ENCODE data around the gene DSE. TPM values are rescaled to one million over a fixed set of nuclear protein-coding genes. Genes with fewer than 3 reads are reported as not detected.
"Not testable (repeated sequence)": the region's sequence is repeated elsewhere in the genome, so short reads cannot be mapped to it uniquely, and the experiment has no call there.

Gene DSE
- total RNA-seq (2014; rRNA removed; shearing (Covaris generic)): 0.40 and 1.0 TPM in 2 replicates
- 0.23 and 0.48 TPM in 2 replicates for polyA plus RNA-seq (2015; cell fraction: cytosol; rRNA removed)
- 4.4 and 7.2 TPM in 2 replicates for polyA plus RNA-seq (2015; cell fraction: nucleus; rRNA removed)

DNA sequence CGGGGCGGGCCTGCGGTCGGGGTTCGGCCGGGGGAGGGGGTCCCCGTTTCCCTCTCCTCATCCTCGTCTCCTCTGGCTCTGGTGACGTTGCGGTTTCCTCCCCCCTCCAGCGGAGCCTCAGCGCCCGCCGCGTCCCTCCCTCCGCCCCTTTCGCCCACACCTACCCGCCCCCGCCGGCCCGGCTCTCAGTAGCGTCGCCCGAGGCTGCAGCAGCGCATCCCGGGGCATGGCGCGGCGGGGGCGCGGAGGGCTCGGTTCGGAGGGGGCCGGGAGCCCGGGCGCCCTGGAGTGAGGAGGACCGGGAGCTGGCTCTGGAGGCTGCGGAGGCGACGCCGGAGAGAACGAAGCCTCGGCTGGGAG is at the start of gene DSE:
Gene DSE (plus strand): TSS at position 188 of the 360 bp plus-strand sequence. CDS start 28,304 bp downstream, outside the sequence.
- no peak for DNase-seq (ENCODE audit: low read depth, low spot score)
- in situ Hi-C loops (cut with HindIII; ENCODE audit: low pct_unique_long_range_greater_than_20kb, low sequenced_read_pairs): no loop called here

DNA sequence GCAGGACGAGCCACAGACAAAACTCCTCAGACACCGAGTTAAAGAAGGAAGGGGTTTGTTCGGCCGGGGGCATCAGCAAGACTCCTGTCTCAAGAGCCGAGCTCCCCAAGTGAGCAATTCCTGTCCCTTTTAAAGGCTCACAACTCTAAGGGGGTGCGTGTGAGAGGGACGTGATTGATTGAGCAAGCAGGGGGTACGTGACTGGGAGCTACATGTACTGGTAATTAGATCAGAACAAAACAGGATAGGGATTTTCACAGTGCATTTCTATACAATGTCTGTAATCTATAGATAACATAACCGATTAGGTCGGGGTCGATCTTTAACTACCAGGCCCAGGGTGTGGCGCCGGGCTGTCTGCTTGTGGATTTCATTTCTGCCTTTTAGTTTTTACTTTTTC is 48.8 kb upstream of the DSE start:
- DNase-seq (ENCODE audit: low read depth, low spot score); in situ Hi-C loops (cut with HindIII; ENCODE audit: low pct_unique_long_range_greater_than_20kb, low sequenced_read_pairs): not testable (repeated sequence)

DNA sequence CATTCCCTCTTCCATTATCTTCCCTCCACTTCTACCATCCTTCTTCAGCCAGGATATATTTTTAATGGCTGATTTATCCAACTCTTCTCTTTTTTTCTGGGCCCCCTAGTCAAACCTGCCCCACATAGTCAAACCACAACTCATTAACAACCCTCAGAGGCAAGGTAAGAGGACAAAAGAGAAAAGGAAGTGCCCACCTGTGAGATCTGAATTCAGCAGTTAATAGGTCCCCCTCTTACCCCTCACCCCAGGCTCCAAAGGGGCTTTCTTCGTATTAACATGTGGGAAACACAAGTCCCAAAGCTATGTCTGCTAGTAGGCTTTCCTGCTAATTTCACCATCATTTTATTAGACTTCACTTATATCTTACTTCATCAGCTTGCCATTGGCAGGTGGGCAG is 46.9 kb upstream of the DSE start:
- in situ Hi-C loops (cut with HindIII; ENCODE audit: low pct_unique_long_range_greater_than_20kb, low sequenced_read_pairs): no loop called here

DNA sequence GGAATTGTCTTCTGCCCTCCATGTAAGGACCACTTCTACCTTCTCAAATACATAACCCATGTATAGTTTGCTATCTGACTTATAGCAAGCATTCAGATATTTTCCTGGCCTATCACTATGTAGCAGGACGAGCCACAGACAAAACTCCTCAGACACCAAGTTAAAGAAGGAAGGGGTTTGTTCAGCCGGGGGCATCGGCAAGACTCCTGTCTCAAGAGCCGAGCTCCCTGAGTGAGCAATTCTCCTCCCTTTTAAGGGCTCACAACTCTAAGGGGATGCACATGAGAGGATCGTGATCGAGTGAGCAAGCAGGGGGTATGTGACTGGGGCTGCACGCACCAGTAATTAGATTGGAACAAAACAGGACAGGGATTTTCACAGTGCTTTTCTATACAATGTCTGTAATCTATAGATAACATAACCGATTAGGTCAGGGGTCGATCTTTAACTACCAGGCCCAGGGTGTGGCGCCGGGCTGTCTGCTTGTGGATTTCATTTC is 45.1 kb upstream of the DSE start:
- in situ Hi-C loops (cut with HindIII; ENCODE audit: low pct_unique_long_range_greater_than_20kb, low sequenced_read_pairs); DNase-seq (ENCODE audit: low read depth, low spot score): not testable (repeated sequence)

More for the DNA sequence above, 46.9 kb upstream of the DSE start:
- no peak for DNase-seq (ENCODE audit: low read depth, low spot score)

DNA sequence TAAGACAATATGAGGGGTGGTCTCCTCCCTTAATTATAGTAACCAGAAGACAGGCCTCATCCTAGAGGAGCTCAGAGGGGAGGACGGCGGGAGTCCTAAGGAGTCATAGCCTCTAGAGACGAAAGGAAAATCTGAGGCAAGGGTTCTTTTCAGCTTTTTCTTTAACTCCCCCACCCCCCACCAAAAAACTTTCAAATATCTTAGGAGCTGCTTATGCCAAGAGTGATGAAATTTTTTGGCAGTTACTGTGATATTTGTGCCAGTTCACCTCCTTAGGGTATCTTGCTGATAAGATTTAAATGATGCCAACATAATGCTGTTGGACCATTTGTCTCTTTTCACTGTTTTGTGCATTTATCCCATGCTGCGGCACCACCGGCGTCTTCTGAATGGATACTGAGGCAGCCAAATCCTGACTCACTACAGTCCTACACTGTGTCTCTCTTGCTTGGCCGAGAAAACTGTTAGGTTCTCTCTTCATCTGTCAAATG is 44.5 kb upstream of the DSE start:
- in situ Hi-C loops (cut with HindIII; ENCODE audit: low pct_unique_long_range_greater_than_20kb, low sequenced_read_pairs): no loop called here
- DNase-seq (ENCODE audit: low read depth, low spot score): no peak

DNA sequence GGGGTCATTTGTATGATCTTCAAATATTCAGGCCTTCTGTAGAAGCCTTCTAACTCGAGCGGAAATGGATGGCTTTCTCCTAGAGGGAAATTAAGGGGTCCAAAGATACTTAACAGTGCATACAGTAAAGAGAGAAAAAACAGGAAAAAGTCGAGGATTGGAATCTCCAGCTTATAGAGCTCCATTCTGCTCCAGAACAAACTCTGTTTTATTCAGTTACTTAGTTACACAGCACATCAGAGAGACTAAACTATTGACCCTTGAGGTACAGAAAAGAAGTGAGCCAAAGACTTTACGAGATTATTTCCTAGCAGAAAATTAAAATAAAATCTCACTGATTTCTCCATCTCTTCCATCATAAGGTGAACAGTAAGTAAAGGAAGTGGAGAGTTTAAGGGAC is 43.8 kb upstream of the DSE start:
- in situ Hi-C loops (cut with HindIII; ENCODE audit: low pct_unique_long_range_greater_than_20kb, low sequenced_read_pairs): no loop called here

DNA sequence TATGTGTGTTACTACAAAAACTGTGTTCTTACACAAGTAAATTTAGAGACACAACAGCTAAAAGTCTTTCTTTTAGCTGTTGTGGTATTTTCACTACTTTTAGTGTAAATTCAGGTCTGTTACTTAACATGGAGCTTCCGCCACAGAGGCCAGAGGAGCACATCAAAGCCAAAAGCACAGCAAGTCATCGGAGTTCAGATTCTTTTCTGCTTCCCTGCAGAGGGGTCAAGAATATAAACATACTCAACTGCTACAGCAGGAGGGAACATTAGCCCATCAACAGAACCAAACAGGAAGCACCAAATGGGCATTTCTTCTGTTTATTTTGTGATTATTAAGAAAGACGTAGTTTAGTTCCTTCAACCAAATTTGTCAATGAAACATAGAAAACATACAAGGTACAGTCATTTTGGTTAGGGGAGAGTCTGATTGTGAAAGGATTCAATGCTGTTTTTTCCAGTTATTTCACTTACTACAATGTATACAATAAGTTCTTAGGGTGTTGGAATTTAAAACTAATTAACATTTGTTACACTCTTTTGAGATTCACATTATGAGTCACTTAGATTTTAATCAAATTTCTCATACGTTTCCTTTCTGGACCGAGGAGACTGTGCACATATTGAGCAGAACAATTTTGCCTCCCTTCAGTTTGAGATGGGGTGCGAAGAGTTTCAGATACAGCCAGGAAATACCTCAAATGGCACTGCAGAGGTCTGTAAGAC is 42.8 kb upstream of the DSE start:
- in situ Hi-C loops (cut with HindIII; ENCODE audit: low pct_unique_long_range_greater_than_20kb, low sequenced_read_pairs): no loop called here
- no peak for DNase-seq (ENCODE audit: low read depth, low spot score)

More for the DNA sequence above, 43.8 kb upstream of the DSE start:
- DNase-seq (ENCODE audit: low read depth, low spot score): no peak

DNA sequence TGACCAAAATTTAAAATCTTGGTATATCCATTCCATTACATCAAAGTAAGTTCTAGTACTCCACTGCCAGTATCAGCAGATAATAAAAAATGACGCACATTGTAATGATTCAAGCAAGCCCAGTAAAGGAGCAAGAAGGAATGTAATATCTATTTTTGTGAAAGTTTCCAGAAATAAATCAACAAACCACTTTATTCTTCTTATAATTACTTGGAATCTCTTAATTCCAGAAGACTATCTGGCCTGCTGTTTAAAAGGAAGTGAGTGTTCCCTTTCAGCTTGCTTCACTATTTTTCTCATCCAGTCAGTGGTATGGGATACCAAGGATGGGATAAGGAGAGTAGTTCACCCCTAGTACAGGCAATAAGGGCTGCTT is 42.2 kb upstream of the DSE start:
- no peak for DNase-seq (ENCODE audit: low read depth, low spot score)
- in situ Hi-C loops (cut with HindIII; ENCODE audit: low pct_unique_long_range_greater_than_20kb, low sequenced_read_pairs): no loop called here

DNA sequence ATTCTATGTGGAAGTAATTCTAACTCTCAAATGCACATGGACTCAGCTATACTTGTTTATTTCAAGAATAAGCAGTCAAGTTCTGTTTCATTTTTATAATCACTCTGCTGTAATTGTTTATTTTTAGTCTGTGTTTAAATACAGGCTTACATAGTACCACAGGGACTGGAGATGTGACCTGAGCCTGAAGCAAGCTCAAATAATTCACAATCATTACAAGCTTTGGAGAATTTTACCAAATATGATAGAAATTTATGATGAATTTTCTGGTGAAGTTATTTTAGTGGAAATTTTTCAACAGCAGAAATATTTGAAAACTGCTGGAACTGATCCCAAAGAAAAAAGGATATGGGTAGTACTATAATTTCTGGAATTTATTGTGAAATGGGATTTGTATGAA is 41.6 kb upstream of the DSE start:
- DNase-seq (ENCODE audit: low read depth, low spot score): no peak
- in situ Hi-C loops (cut with HindIII; ENCODE audit: low pct_unique_long_range_greater_than_20kb, low sequenced_read_pairs): no loop called here

DNA sequence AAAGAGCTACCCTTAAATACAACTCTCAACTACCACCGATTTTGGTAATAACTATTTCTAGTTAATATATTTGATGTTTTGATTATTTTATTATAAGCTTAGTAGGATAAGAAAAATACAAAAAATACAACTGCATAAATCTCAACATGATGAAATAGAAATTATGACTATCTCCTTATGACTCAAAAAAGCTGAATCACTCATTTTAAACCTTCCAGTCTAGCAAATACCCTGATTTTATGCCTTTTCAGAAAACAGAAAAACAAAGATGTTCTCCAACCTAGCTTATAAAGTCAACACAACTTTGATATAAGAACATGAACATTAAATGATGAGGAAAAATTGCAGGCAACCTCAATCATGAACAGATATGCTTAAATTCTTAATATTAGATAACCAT is 40.2 kb upstream of the DSE start:
- in situ Hi-C loops (cut with HindIII; ENCODE audit: low pct_unique_long_range_greater_than_20kb, low sequenced_read_pairs): no loop called here
- DNase-seq (ENCODE audit: low read depth, low spot score): no peak

DNA sequence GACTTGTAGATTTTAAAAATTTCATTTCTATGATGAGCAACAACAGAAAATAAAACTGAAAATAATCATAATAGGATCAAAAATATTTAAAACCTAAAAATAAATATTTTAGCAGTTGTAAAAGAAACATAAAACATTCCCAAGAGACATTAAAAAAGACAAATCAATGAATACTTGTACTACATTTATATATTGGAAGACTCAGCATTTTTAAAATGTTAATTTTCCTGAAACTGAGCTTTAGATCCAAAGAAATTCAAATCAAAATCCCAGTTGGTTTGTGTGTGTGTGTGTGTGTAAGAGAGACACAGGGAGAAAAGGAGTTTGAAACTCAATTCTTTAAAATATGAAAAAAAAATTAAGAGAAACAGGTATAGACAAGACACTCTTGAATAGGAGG is 38.7 kb upstream of the DSE start:
- in situ Hi-C loops (cut with HindIII; ENCODE audit: low pct_unique_long_range_greater_than_20kb, low sequenced_read_pairs): no loop called here
- DNase-seq (ENCODE audit: low read depth, low spot score): no peak

DNA sequence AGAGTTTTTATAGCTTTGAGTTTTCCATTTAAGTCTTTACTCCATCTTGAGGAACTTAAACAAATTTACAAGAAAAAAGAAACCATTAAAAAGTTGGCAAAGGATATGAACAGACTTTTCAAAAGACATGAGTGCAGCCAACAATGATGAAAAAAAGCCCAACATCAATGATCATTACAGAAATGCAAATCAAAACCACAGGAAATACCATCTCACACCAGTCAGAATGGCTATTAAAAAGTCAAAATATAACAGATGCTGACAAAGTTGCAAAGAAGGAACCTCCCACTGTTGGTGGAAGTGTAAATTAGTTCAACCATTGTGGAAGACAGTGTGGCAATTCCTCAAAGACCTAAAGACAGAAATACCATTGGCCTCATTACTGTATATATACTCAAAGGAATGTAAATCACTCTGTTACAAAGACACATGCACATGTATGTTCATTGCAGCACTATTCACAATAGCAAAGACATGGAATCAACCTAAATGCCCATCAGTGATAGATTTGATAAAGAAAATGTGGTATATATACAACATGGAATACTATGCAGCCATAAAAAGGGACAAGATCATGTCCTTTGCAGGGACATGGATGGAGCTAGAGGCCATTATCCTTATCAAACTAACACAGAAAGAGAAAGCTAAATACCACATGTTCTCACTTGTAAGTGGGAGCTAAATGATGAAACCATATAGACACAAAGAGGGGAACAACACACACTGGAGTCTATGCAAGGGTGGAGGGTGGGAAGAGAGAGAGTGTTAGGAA is 35.9 kb upstream of the DSE start:
- DNase-seq (ENCODE audit: low read depth, low spot score); in situ Hi-C loops (cut with HindIII; ENCODE audit: low pct_unique_long_range_greater_than_20kb, low sequenced_read_pairs): not testable (repeated sequence)

DNA sequence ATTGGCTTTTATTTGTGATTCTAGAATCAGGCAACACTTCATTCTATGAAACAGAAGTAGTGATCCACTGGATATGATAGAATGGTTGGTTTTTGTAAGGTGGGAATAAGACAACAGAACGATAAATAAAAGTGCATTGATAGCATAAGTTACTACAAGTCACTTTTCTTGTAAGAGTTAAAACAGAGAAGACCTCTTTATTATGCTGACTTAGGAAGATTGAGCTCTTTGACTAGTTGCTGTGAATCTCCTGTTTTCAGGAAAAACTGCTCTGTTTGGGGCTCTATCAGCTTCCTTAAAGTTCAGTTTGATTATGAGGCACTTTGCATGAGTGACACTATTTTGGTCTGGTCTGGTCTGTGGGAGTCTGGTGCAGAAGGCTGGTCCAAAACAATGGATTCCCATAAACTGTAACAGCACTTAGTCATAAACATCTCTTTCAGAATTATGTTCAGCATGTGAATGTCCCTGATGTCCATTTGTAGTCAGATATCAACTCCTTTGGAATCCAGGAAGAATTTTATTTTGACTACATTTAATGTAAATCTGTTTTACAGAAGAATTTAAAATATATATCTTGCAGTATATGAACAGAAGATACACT is 35.0 kb upstream of the DSE start:
- in situ Hi-C loops (cut with HindIII; ENCODE audit: low pct_unique_long_range_greater_than_20kb, low sequenced_read_pairs): no loop called here
- DNase-seq (ENCODE audit: low read depth, low spot score): no peak

DNA sequence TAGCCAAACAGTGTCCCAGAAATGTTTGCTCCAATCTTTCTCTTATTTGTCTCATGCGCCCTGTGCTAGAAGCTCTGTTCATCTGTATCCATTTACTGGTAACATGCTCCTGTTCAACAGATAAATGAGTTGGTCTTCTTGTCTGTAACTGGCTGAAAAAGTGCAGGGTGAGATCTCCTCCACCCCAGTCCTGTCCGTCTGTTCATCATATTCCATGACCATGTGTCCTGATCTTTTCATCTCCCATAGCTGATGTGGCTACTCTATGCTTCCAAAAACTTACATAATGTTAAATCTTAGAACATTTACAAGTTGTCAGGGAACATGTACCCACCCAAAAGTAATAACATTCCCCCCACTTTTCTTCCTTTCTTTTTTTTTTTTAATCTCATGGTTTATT is 31.8 kb upstream of the DSE start:
- in situ Hi-C loops (cut with HindIII; ENCODE audit: low pct_unique_long_range_greater_than_20kb, low sequenced_read_pairs): no loop called here
- DNase-seq (ENCODE audit: low read depth, low spot score): no peak

DNA sequence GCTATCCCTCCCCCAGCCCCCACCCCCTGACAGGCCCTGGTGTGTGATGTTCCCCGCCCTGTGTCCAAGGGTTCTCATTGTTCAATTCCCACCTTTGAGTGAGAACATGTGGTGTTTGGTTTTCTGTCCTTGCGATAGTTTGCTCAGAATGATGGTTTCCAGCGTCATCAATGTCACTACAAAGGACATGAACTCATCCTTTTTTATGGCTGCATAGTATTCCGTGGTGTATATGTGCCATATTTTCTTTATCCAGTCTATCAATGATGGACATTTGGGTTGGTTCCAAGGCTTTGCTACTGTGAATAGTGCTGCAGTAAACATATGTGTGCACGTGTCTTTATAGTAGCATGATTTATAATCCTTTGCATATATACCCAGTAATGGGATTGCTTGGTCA is 30.1 kb upstream of the DSE start:
- DNase-seq (ENCODE audit: low read depth, low spot score); in situ Hi-C loops (cut with HindIII; ENCODE audit: low pct_unique_long_range_greater_than_20kb, low sequenced_read_pairs): not testable (repeated sequence)

DNA sequence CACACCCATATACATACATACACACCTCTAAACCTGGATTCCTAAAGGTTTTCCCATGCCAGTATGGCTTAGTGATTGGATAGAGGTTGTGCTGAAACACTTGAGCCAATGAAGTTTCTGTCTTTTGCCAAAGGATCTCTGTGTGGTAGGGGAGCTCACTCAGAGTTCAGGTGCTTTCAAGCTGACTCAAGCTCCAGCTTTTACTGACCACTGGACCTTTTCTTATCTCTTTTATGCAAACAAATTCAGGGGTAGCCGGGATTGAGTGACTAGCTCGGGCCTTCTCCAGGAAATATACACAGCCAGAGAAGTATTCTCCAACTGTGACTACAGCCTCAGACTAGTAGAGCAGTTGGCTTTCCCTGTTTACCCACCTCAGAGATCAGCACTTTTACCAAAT is 21.5 kb upstream of the DSE start:
- DNase-seq (ENCODE audit: low read depth, low spot score): no peak

DNA sequence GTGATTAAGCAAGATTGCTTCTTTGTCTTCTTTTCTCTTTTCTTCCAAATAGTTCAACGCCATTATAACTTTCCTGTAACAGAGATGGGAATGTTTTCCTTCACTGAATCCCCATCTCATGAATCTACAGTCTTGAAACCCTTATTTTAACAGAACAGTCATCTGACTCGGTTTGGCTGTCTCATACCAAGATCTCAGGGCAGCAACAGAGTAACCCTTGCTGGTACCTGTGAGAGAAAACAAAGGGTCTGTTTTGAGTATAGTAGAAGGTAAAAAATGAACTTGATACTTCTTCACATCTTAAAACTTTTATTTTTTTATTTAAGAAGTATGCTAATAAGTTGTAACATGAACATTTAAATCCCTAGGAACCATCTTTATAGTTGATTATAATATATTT is 19.6 kb upstream of the DSE start:
- in situ Hi-C loops (cut with HindIII; ENCODE audit: low pct_unique_long_range_greater_than_20kb, low sequenced_read_pairs): no loop called here
- DNase-seq (ENCODE audit: low read depth, low spot score): no peak

More for the DNA sequence above, 21.5 kb upstream of the DSE start:
- in situ Hi-C loops (cut with HindIII; ENCODE audit: low pct_unique_long_range_greater_than_20kb, low sequenced_read_pairs): no loop called here

All from SK-MEL-5 (cell line).